Measurements from ENCODE around the gene MACROD1. TPM values are rescaled to one million over a fixed set of nuclear protein-coding genes. Genes with fewer than 3 reads are reported as not detected.
A peak's percentile ranks its signal among the peaks of the same experiment; 100 is the strongest.

Gene MACROD1
- total and polyA plus RNA-seq, 9 of the 15 experiments (the other 6 are each of a cell fraction or from before 2014, with no cell fraction given), result 1.1 to 60.0 (median 26.4) TPM

DNA sequence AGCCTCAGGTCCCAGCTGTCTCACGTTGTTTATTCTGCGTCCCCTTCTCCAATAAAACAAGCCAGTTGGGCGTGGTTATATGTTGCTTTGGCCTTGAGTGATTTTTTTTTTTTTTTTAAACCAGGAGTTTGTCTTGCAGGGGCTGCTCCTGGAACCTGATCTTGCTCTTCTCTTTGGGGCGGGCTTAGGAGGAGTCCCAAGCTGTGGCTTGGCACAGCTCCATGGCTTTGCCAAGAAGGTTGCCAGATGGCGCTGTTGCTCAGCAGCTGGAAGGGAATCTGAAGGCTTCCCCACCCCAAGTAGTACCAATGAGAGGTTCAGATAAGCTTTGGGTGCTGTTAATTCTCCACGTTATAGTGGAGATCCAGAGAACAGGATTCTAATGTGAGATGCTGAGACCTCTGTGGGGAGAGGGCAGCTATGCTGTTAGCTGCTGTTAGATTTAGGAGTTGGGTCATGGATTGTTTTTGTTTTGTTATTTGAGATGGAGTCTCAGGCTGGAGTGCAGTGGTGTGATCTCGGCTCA, 38.6 kb upstream of the MACROD1 start (continued):
- TF ChIP-seq ATF7 (IDR thresholded peaks at IDR 0.05) (peak; percentile 49; the same call in 1 of the 2 replicates), ZNF239 (CRISPR knock-in tag; IDR thresholded peaks at IDR 0.05) (no peak), MEF2D (tag; conservative IDR thresholded peaks at IDR 0.05; ENCODE audit: low read depth) (no peak), THRA (IDR thresholded peaks at IDR 0.05) (no peak), ZNF143 (CRISPR knock-in tag; IDR thresholded peaks at IDR 0.05) (no peak), POU5F1 (IDR thresholded peaks at IDR 0.05; ENCODE audit: borderline replicate concordance, low read depth, low read length, partially characterized antibody) (no peak), POLR2AphosphoS5 (IDR thresholded peaks at IDR 0.05; ENCODE audit: control insufficient read depth, insufficient read depth, low read depth, low read length) (peak; percentile 79), ZNF830 (CRISPR knock-in tag; IDR thresholded peaks at IDR 0.05) (no peak), GMEB1 (CRISPR knock-in tag; IDR thresholded peaks at IDR 0.05) (no peak), CCAR2 (IDR thresholded peaks at IDR 0.05; ENCODE audit: low read depth, low read length) (no peak), FOSL1 (tag; conservative IDR thresholded peaks at IDR 0.05) (no peak), STAG1 (CRISPR knock-in tag; IDR thresholded peaks at IDR 0.05; ENCODE audit: borderline replicate concordance) (peak; percentile 41; the same call in 1 of the 2 replicates), ADNP (tag; IDR thresholded peaks at IDR 0.05) (no peak), OTX1 (CRISPR knock-in tag; IDR thresholded peaks at IDR 0.05) (no peak), NFATC3 (IDR thresholded peaks at IDR 0.05) (no peak), ZKSCAN8 (CRISPR knock-in tag; IDR thresholded peaks at IDR 0.05) (no peak)
- TF ChIP-seq, protein P1, sequence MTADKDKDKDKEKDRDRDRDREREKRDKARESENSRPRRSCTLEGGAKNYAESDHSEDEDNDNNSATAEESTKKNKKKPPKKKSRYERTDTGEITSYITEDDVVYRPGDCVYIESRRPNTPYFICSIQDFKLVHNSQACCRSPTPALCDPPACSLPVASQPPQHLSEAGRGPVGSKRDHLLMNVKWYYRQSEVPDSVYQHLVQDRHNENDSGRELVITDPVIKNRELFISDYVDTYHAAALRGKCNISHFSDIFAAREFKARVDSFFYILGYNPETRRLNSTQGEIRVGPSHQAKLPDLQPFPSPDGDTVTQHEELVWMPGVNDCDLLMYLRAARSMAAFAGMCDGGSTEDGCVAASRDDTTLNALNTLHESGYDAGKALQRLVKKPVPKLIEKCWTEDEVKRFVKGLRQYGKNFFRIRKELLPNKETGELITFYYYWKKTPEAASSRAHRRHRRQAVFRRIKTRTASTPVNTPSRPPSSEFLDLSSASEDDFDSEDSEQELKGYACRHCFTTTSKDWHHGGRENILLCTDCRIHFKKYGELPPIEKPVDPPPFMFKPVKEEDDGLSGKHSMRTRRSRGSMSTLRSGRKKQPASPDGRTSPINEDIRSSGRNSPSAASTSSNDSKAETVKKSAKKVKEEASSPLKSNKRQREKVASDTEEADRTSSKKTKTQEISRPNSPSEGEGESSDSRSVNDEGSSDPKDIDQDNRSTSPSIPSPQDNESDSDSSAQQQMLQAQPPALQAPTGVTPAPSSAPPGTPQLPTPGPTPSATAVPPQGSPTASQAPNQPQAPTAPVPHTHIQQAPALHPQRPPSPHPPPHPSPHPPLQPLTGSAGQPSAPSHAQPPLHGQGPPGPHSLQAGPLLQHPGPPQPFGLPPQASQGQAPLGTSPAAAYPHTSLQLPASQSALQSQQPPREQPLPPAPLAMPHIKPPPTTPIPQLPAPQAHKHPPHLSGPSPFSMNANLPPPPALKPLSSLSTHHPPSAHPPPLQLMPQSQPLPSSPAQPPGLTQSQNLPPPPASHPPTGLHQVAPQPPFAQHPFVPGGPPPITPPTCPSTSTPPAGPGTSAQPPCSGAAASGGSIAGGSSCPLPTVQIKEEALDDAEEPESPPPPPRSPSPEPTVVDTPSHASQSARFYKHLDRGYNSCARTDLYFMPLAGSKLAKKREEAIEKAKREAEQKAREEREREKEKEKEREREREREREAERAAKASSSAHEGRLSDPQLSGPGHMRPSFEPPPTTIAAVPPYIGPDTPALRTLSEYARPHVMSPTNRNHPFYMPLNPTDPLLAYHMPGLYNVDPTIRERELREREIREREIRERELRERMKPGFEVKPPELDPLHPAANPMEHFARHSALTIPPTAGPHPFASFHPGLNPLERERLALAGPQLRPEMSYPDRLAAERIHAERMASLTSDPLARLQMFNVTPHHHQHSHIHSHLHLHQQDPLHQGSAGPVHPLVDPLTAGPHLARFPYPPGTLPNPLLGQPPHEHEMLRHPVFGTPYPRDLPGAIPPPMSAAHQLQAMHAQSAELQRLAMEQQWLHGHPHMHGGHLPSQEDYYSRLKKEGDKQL (CRISPR knock-in tag; IDR thresholded peaks at IDR 0.05; ENCODE audit: borderline replicate concordance), result no peak
